GM12878 (cell line): ENCODE results near the gene ASB4. TPM values are rescaled to one million over a fixed set of nuclear protein-coding genes. Genes with fewer than 3 reads are reported as not detected.

ENCODE experiments used
- ATAC-seq: fragments of 200-7000 bp; cut with Tn5 transposase; 3 replicates; pipeline ENCODE4 v1.9.1; 2020; ENCODE audit warnings: mild to moderate bottlenecking, moderate library complexity
- BruUV-seq: library from RNA; stranded (reverse); fragments of 400-500 nt; replicated peaks from 2 replicates; lab custom pipeline; 2021; lab: Mats Ljungman, UMichigan
- CTCF ChIA-PET: fragments of 300-600 bp; sonication (Branson Sonifier 250); formaldehyde crosslinking; extraction: SDS; loops from one replicate; lab custom pipeline; 2021; ENCODE audit warnings: inconsistent platforms; lab: Yijun Ruan, JAX
- POLR2A ChIA-PET: fragments of 350-600 bp; formaldehyde crosslinking; extraction: SDS; loops from one replicate; lab custom pipeline; 2021; ENCODE audit warnings: inconsistent platforms; lab: Charles Lee
- RAD21 ChIA-PET: fragments of 300-600 bp; sonication (Branson Sonifier 250); formaldehyde crosslinking; loops from one replicate; lab custom pipeline; 2023; ENCODE audit warnings: antibody characterized with exemption; ENCODE audit not compliant: unreplicated experiment; lab: Charles Lee
- SMC1A ChIA-PET: fragments of 300-600 bp; sonication (Branson Sonifier 250); formaldehyde crosslinking; loops from one replicate; lab custom pipeline; 2023; ENCODE audit not compliant: unreplicated experiment, uncharacterized antibody; lab: Charles Lee
- DNase-seq: peaks from one replicate; pipeline ENCODE4 v3.0.0-alpha.2; 2011; ENCODE audit warnings: low read depth, low spot score
- FAIRE-seq: peaks from 3 replicates; lab custom pipeline; 2011; peaks lifted over from hg19 to GRCh38; lab: Jason Lieb, UNC
- H2AFZ ChIP-seq: 2 replicates; pipeline ENCODE4 v1.6.0; 2011; ENCODE audit warnings: low read depth, low read length, control low read depth; ENCODE audit not compliant: control insufficient read depth
- H3K27ac ChIP-seq: 2 replicates; pipeline ENCODE4 v1.5.1; 2011; ENCODE audit warnings: control low read depth; ENCODE audit not compliant: control insufficient read depth, insufficient read depth
- H3K27me3 ChIP-seq, 2 experiments: replicated peaks in 1 of 2; 2 replicates each; pipeline versions ENCODE4 v1.6.0 to v1.6.1; 2011; ENCODE audit warnings: low read length in 1 of 2; ENCODE audit not compliant: control insufficient read depth in 2 of 2, insufficient read depth in 2 of 2
- H3K36me3 ChIP-seq, 2 experiments: 2 replicates each; pipeline ENCODE4 v1.5.1; 2011; ENCODE audit warnings: low read length in 1 of 2; ENCODE audit not compliant: control insufficient read depth in 2 of 2, insufficient read depth in 2 of 2
- H3K4me1 ChIP-seq: 2 replicates; pipeline ENCODE4 v1.6.1; 2011; ENCODE audit warnings: mild to moderate bottlenecking, low read length, moderate library complexity, mixed read lengths; ENCODE audit not compliant: control insufficient read depth, insufficient read depth
- H3K4me2 ChIP-seq: 2 replicates; pipeline ENCODE4 v1.6.0; 2011; ENCODE audit warnings: control low read depth; ENCODE audit not compliant: control insufficient read depth, insufficient read depth
- H3K4me3 ChIP-seq: fragments of 200-600 bp; sonication (generic); 2 replicates; pipeline ENCODE4 v1.5.1; 2016
- H3K79me2 ChIP-seq: 2 replicates; pipeline ENCODE4 v1.6.0; 2011; ENCODE audit warnings: low read length; ENCODE audit not compliant: control insufficient read depth, insufficient read depth
- H3K9ac ChIP-seq: 2 replicates; pipeline ENCODE4 v1.8.0; 2011; ENCODE audit warnings: low read length, control low read depth, mixed read lengths; ENCODE audit not compliant: control insufficient read depth, insufficient read depth
- H3K9me3 ChIP-seq: replicated peaks from 3 replicates; pipeline ENCODE4 v1.5.1; 2011; ENCODE audit warnings: mild to moderate bottlenecking, low read length; ENCODE audit not compliant: control insufficient read depth, insufficient read depth
- H4K20me1 ChIP-seq: 2 replicates; pipeline ENCODE4 v1.6.0; 2011; ENCODE audit not compliant: control insufficient read depth, insufficient read depth
- ATF3 ChIP-seq: IDR thresholded peaks from 2 replicates; pipeline ENCODE4 v1.6.1; 2011; ENCODE audit warnings: low read depth, mild to moderate bottlenecking, low read length, moderate library complexity, borderline replicate concordance; ENCODE audit errors: extremely low read depth
- BMI1 ChIP-seq: fragments of 450-650 bp; IDR thresholded peaks from 2 replicates; pipeline ENCODE4 v1.6.1; 2016; ENCODE audit warnings: mild to moderate bottlenecking, moderate library complexity, borderline replicate concordance
- CEBPB ChIP-seq, 2 experiments: fragments of 150-350 bp in 1 of 2; IDR thresholded peaks; 2 replicates each; pipeline ENCODE4 v1.6.1; 2012 to 2014; ENCODE audit warnings: low read depth in 2 of 2, low read length in 2 of 2, borderline replicate concordance in 1 of 2, inconsistent platforms in 1 of 2
- CUX1 ChIP-seq: IDR thresholded peaks from 2 replicates; pipeline ENCODE4 v1.6.1; 2012; ENCODE audit warnings: improper control_type of control experiment, low read depth, low read length; ENCODE audit not compliant: insufficient replicate concordance
- EP300 ChIP-seq, 2 experiments: fragments of 150-350 bp in 1 of 2; IDR thresholded peaks; 2 replicates each; pipeline ENCODE4 v1.6.1; 2011 to 2012; ENCODE audit warnings: low read depth in 2 of 2, low read length in 2 of 2, borderline replicate concordance in 1 of 2, improper control_type of control experiment in 1 of 2, inconsistent platforms in 1 of 2; ENCODE audit not compliant: control insufficient read depth in 1 of 2
- HDAC6 ChIP-seq: fragments of 200-600 bp; sonication (generic); IDR thresholded peaks from one replicate; pipeline ENCODE4 v1.8.0; 2017; ENCODE audit warnings: antibody characterized with exemption; ENCODE audit not compliant: unreplicated experiment
- IRF4 ChIP-seq: IDR thresholded peaks from 2 replicates; pipeline ENCODE4 v1.6.1; 2011; ENCODE audit warnings: low read depth, low read length
- IRF5 ChIP-seq: fragments of 450-650 bp; IDR thresholded peaks from 2 replicates; pipeline ENCODE4 v1.6.1; 2017; ENCODE audit warnings: borderline replicate concordance
- RB1 ChIP-seq: fragments of 450-650 bp; formaldehyde crosslinking; IDR thresholded peaks from 2 replicates; pipeline ENCODE4 v1.6.1; 2017; ENCODE audit warnings: mild to moderate bottlenecking, borderline replicate concordance
- STAT1 ChIP-seq: fragments of 450-650 bp; conservative IDR thresholded peaks from 2 replicates; pipeline ENCODE4 v1.6.1; 2014; ENCODE audit warnings: antibody characterized with exemption, mild to moderate bottlenecking
- ZNF274 ChIP-seq: IDR thresholded peaks from one replicate; pipeline ENCODE4 v1.8.0; 2011; ENCODE audit not compliant: insufficient read length, insufficient read depth
- ZZZ3 ChIP-seq: IDR thresholded peaks from 2 replicates; pipeline ENCODE4 v1.6.1; 2011; ENCODE audit warnings: low read depth; ENCODE audit not compliant: control insufficient read depth, insufficient read length
- WGBS: methylation state at CpG from one replicate; pipeline ENCODE4 v1.1.6; 2016; ENCODE audit warnings: low lambda C conversion rate; ENCODE audit not compliant: insufficient replicate concordance, insufficient coverage; ENCODE audit errors: missing lambda C conversion rate; 5-methylcytosine and 5-hydroxymethylcytosine counted together
- in situ Hi-C: fragments of 300-500 bp; cut with MboI; formaldehyde crosslinking; loops from 9 replicates; pipeline ENCODE4 v1.14.3; 2018; ENCODE audit warnings: mixed read lengths
- intact Hi-C: fragments of 100-400 bp; cut with micrococcal nuclease; formaldehyde crosslinking; loops from one replicate; pipeline ENCODE4 v1.14.2; 2022; ENCODE audit not compliant: unreplicated experiment
- polyA plus RNA-seq, 11 experiments: library from polyadenylated mRNA; depleted of rRNA in 4 of 11; unstranded in 6 of 11; stranded (reverse) in 5 of 11; fragments of >200 nt; fragmentation: Nextera tagmentation in 4 of 11; fragmentation: Illumina TruSeq in 1 of 11; extraction: Ambion mirVana in 4 of 11; extraction: Trizol in 1 of 11; gene quantifications; 1 replicate in 1 of 11; 2 replicates in 10 of 11; pipeline versions ENCODE4 v1.2.1 to v1.2.3, GENCODE V29; 2011 to 2016; ENCODE audit warnings: inconsistent platforms in 2 of 11, missing spikeins in 2 of 11, low read depth in 1 of 11
- total RNA-seq, 4 experiments: library from RNA; depleted of rRNA in 3 of 4; stranded (reverse); fragments of >200 nt in 3 of 4; fragmentation: Illumina TruSeq in 1 of 4; extraction: Trizol in 1 of 4; gene quantifications; 2 replicates each; pipeline versions ENCODE4 v1.2.1 to v1.2.3, GENCODE V29; 2013 to 2021

ASB4 gene
- total and polyA plus RNA-seq, 10 of the 15 experiments (the other 5 are each of a cell fraction or from before 2014, with no cell fraction given) = 0.12 to 1.1 TPM; not detected in 8

- no peak for TF ChIP-seq CUX1
Observed at GRCh38 chr7:95472581-95473161, 13.1 kb upstream of the ASB4 start (continued).

GRCh38 chr7:95473276-95473985 lies 12.3 kb upstream of the ASB4 start:
- intact Hi-C loops (loop anchor here (10.0 kb wide), 1 partner anchor 819 kb away; the partner anchor contains the start of gene SGCE), in situ Hi-C loops (loop anchor here (10.0 kb wide), 1 partner anchor 279 kb away; no protein-coding TSS in a partner anchor)
- no peak overlapping the region for H3K9ac ChIP-seq
- no peak for TF ChIP-seq ATF3
- no peak for TF ChIP-seq IRF4
- no peak for TF ChIP-seq EP300 (IDR thresholded peaks at IDR 0.05; ENCODE audit: borderline replicate concordance in 1 of 2, control insufficient read depth in 1 of 2, low read depth in 2 of 2, low read length in 2 of 2)
- TF ChIP-seq ZZZ3 = no peak
- no peak for TF ChIP-seq STAT1
- TF ChIP-seq RB1 = no peak
- TF ChIP-seq IRF5 = no peak
- TF ChIP-seq HDAC6 = no peak
- TF ChIP-seq ZNF274 = no peak
- no peak for TF ChIP-seq CEBPB (IDR thresholded peaks at IDR 0.05; ENCODE audit: borderline replicate concordance in 1 of 2, low read depth in 2 of 2, low read length in 2 of 2)
- TF ChIP-seq BMI1 = no peak
- H3K36me3 ChIP-seq = no peaks in the 10 kb centered on the region
- no peak overlapping the region for H3K4me3 ChIP-seq
- no peak overlapping the region for H3K27ac ChIP-seq
- H3K9me3 ChIP-seq = no peaks in the 10 kb centered on the region
- ChIA-PET POLR2A (no interaction called here), SMC1A (interaction anchor here (0.5 to 14.9 kb wide), 10 partner anchors 7 to 226 kb away, joined by 3 to 203 read pairs (median 5); partner anchors contain the start of gene ASB4), RAD21 (interaction anchor here (0.6 to 1.6 kb wide), 7 partner anchors 9 to 55 kb away, joined by 3 to 5 read pairs (median 4); no protein-coding TSS in a partner anchor), CTCF (interaction anchor here (0.9 to 7.5 kb wide), 8 partner anchors 8 to 272 kb away, joined by 3 to 136 read pairs (median 4); partner anchors contain the start of gene ASB4)
- no peaks in the 10 kb centered on the region for H3K27me3 ChIP-seq
- WGBS = 53% methylated on average over 9 of the region's 9 CpGs
- no peak for ATAC-seq
- no peak overlapping the region for H2AFZ ChIP-seq
- H3K4me2 ChIP-seq = no peak overlapping the region
- FAIRE-seq = no peak
- H3K4me1 ChIP-seq = no peaks in the 10 kb centered on the region; the same call in 1 of the 2 replicates
- H3K79me2 ChIP-seq = no peaks in the 10 kb centered on the region
- no peak for DNase-seq
- no TSS peak for BruUV-seq
- no peaks in the 10 kb centered on the region for H4K20me1 ChIP-seq
